HG03575 (cell line): ENCODE data around the gene CD74.

Source experiments
- ATAC-seq: cut with Tn5 transposase; IDR thresholded peaks from one replicate; pipeline ENCODE4 v1.9.1; 2021; ENCODE audit not compliant: unreplicated experiment, insufficient number of reproducible peaks, low FRiP score; ENCODE audit errors: extremely low read depth

The CD74 gene

GRCh38 chr5:150384701-150385100 lies 28.0 kb downstream of the CD74 start:
- no peak for ATAC-seq

GRCh38 chr5:150377964-150378694 lies 34.6 kb downstream of the CD74 start:
- ATAC-seq = no peak

- ATAC-seq = no peak
Observed at GRCh38 chr5:150376799-150377771, 35.6 kb downstream of the CD74 start.

GRCh38 chr5:150374651-150375050 lies 38.1 kb downstream of the CD74 start:
- no peak for ATAC-seq

GRCh38 chr5:150372639-150373038 lies 40.1 kb downstream of the CD74 start:
- ATAC-seq = no peak

GRCh38 chr5:150368526-150368925 lies 44.2 kb downstream of the CD74 start:
- ATAC-seq = no peak

- ATAC-seq = no peak
Observed at GRCh38 chr5:150364004-150364403, 48.7 kb downstream of the CD74 start.

GRCh38 chr5:150363185-150363584 lies 49.5 kb downstream of the CD74 start:
- ATAC-seq = no peak

- no peak for ATAC-seq
Observed at GRCh38 chr5:150361301-150361700, 51.4 kb downstream of the CD74 start.

GRCh38 chr5:150358261-150359095 lies 54.2 kb downstream of the CD74 start:
- ATAC-seq = no peak

- ATAC-seq = peak; percentile 81
Observed at GRCh38 chr5:150357326-150358260, 55.1 kb downstream of the CD74 start, which contains the start of gene TCOF1. TCOF1 (plus strand) TSS chr5:150357697; CDS start chr5:150357747, 50 bp downstream.

- no peak for ATAC-seq
Observed at GRCh38 chr5:150356575-150357294, 56.0 kb downstream of the CD74 start.

- ATAC-seq = no peak
Observed at GRCh38 chr5:150355791-150356190, 56.9 kb downstream of the CD74 start.

- ATAC-seq = no peak
Observed at GRCh38 chr5:150353032-150353675, 59.6 kb downstream of the CD74 start.

GRCh38 chr5:150352244-150353031 lies 60.3 kb downstream of the CD74 start:
- no peak for ATAC-seq
